ENCODE data around the gene GABRB1.

- TF ChIP-seq CTCF (IDR thresholded peaks at IDR 0.05) = peak in 1 of 4 experiments; percentile 20
- TF ChIP-seq POLR2AphosphoS5 (IDR thresholded peaks at IDR 0.05) = no peak
Measured at GRCh38 chr4:47032405-47033106, 1.2 kb downstream of the GABRB1 start.

Data from prostate gland (tissue), 2 donors.